Skeletal muscle cell (primary cell): Measurements from ENCODE around the gene DUSP1.

Source experiments
- DNase-seq: peaks from one replicate; pipeline ENCODE4 v3.0.0-alpha.2; 2010; ENCODE audit warnings: low read depth
- H3K4me3 ChIP-seq: 2 replicates; pipeline ENCODE4 v1.5.1; 2011; ENCODE audit warnings: low read depth, mild to moderate bottlenecking, control low read depth, low read length, moderate library complexity

Gene DUSP1

DNA sequence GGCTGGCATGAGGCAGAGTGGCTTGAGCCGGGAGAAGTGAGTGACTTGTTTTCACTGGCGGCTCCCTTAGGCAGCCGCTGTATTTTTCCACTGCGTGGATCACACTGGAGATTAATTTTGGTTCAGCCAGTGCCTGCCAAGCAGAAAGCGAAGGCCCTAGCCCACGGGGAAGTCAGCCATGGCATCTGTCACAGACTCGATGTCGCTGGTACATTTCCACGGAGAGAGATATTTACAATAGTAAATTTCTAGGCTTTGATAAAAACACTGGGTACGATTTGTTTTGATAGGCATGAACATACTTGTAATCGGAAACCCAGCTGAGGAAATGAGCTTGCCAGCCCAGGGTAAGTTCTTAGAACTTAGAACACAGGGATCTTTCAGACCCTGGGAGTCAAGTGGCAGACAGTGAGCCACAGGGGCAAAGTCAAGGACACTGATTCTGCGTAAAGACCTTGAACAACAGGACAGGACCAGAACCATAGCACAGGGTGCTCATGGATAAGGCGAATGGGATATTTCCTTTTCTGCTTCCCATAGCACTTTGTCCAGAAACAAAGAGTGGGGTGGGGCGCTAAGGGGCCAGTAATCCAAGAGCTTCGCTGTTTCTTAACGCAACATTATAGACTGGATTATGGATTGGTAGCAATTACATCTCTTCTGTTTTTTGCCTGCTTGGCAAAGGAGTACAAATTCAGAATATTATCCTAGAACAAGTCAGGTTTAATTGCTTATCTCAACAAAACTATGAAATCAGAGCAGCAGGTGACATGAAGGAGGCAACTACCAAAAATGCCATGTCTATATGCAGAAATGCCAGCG lies 4.5 kb downstream of the DUSP1 start:
- peak overlapping the region; percentile 79 for H3K4me3 ChIP-seq
- DNase-seq = peak; percentile 86

DNA sequence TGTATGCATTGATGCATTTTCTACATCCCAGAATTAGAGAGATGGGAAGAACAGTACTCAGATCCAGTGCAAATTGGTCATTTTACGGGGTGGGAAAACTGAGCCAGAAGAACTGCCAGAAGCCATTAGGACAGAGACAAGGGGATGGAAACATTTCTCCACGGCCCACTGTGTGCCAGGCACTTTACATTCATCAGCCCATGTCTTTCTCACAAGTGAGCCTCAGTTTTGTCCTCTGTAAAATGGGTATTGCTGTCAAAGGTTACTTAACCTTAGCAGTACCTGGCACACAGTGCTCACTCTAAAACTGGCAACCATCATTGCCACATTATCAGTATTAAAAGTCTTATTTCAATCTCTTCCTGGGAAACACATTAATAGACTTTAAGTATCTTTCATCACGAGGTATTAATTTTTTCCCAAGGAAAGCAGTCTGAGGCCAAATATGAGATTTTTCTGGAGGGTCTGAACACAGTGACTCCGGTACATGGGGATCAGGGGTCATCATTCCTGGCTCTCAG lies 5.2 kb downstream of the DUSP1 start:
- peak overlapping the region; percentile 40 for H3K4me3 ChIP-seq
- peak; percentile 87 for DNase-seq

DNA sequence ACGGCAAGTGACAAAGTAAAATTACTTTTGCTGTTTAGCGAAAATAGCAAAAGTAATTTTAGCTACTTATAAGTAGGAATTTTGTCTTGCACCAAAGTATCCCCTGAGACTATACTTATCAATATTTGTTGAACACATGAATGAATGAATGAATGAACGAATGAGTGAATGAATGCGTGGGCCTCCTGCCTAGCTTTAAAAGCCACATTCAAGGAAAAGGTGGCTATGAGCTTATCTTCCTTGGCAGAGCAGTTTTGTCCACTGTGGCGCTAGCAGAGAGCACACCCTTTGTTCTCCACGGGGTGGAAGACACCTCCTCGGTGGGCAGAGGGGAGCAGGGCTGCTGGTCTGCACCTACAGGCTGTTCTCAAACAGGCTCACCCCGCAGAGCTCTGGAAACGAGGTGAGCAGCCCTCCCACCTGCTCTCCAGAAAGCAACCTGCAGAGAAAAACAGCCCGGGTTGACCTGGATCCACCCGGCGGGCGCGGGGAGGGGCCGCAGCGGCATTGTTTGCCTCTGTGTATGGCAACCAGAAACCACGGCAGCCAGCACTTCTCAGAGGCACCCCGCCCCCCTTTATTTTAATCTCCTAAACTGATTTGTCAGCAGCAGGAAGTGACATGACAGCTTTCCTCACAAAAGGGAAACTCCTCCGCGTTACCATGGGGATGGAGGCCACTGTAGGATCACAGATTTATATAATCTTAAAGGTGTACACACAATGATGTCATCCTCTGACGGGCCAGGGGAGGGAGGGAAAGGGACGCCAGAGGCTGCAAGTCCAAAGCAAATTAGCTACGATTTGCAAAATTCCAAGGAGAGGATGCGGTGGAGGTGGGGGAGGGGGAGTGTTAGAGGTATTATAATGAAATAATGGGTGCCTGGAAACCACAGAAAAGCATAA lies 5.9 kb downstream of the DUSP1 start:
- peak; percentile 99 for DNase-seq
- peak overlapping the region; percentile 40 for H3K4me3 ChIP-seq

DNA sequence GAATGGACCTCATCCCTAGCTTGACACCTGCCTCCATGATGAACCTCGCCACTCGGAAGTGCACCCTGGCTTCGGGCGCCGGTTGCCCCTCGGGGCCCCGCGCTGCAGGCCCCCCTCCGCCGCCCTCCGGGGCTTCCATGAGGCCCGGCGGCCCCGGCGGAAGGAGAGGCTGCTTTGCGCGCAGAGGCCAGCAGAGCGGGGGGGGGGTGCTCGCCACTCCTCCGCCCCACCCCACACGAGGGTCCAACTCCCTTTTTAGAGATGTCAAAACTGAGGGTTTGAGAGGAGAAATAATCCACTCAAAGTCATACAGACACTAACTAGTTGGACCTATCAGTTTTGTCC lies 7.9 kb downstream of the DUSP1 start:
- no peak overlapping the region for H3K4me3 ChIP-seq
- DNase-seq = no peak

DNA sequence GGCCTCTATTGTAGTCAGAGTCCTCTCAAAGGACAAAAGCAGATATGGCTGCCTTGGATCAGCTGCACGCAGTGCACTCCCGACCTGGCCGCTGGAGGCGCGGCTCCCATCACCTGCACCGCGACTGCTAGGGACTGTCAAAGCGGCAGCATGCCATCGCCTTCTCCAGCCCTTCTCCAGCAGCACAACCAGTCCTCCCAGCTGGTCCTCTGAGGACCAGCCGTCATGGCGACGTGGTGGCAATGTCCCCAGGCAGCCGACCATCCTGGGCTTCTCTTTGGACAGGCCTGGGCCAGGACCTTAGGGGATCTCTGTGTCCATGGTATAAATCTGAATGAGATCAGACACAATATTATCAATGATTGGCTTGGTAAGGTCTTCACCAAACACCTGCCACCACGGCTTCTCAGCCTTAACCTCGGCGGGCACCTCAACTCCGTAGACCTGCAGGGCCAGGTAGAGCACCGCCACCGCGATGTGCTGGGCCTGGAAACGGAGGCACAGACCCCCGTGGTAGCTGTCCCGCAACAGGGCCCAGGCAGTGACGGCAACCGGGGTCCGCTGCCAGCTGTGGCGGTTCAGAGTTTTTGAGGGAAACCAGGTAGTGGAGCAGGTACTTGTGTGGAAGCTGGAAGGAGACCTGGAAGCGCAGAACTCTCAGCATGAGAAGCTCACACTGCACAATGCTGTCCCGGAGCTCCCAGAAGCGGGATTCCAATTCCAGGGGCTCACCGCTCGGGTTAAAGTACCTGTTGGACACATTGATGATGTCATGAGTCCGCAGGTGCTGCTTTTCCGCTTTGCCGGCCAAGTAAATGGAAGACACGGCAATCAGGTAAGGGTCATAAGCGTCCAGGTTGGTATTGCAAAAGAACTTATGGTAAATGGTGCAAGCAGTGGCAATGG lies 8.5 kb downstream of the DUSP1 start:
- no peak for DNase-seq
- H3K4me3 ChIP-seq = no peak overlapping the region

DNA sequence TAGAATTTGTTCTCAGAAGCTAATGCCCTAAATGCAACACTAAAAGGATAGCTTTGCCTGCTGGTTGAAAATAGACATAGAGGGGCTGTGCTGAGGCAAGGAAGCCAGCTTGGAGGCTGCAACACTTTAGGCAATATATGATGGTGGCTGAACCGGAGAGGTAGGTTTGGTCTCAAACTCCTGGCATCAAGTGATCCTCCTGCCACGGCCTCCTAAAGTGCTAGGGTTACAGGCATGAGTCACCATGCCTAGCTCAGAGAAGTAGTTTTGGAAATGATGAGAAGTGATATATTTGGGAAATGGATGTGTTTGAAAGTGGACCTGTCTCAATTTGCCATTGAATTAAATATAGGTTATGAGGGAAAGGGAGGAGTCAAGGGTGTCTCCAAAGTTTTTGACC lies 10.0 kb downstream of the DUSP1 start:
- DNase-seq = no peak
- H3K4me3 ChIP-seq = no peak overlapping the region

DNA sequence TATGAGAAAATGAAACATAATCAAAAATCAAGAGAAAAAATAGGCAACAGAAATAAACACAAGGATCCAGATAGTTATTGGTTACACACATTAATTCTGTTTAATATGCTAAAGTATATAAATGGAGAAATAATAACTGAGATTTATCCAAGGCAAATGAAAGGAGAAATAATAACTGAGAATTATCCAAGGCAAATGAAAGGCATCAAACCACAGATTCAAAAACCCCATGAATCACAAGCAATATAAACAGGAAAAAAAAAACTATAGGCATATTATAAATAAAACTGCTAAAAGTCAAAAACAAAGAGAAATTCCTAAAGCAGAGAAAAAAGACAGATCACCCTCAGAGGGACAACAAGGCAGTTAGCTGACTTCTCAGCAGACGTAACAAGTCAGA lies 10.9 kb downstream of the DUSP1 start:
- H3K4me3 ChIP-seq = no peak overlapping the region
- DNase-seq = no peak

DNA sequence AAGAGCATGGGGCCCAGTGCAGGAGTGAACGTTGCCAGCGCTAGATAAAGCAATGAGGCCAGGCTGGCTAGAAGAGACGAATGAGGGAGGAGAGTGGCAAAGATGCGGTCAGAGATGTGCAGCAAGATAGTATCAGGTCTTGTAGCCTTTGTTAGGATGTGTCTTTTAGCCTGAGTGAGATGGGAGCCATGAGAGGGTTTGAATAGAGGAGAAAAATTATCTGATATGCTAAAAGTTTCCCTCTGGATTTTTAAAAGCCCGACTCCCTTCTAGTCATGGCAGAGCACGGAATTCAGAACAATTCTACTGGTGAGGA lies 12.2 kb downstream of the DUSP1 start:
- DNase-seq = no peak
- no peak overlapping the region for H3K4me3 ChIP-seq

DNA sequence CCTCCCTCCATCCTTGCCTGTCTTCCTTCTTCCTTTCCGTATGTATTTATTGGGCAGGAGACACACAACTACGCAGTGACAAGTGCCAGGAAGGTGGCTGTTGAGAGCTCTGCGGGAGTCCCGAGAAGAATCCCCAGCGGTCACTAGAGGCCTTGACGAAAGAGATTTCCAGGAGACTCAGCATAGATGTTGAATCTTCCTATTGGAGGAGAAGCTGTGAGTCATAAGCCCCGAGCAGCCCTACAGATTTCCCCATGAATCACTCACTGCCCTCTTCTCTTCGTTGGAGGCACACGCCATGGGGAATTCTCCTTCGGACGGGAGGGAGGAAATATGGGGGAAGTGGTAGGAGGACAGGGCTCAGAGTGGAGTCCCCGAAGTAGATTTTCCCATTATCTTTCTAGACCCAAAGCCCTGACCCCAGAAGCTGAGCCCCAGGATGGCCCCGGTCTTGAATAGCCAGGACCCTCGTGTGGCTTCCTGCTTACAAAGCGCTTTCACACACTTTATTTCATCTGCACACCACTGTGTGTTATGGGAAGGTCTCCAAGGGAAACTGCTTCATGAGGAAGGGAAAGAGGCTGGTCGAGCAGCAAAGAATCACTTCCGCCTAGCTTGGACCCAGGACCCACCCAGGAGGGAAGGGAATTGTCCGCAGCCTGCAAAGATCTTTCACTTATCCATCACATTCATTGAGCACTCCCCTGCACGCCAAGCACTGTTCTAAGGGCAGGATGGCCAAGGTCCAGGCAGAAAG lies 12.7 kb downstream of the DUSP1 start:
- H3K4me3 ChIP-seq = no peak overlapping the region
- peak; percentile 91 for DNase-seq

DNA sequence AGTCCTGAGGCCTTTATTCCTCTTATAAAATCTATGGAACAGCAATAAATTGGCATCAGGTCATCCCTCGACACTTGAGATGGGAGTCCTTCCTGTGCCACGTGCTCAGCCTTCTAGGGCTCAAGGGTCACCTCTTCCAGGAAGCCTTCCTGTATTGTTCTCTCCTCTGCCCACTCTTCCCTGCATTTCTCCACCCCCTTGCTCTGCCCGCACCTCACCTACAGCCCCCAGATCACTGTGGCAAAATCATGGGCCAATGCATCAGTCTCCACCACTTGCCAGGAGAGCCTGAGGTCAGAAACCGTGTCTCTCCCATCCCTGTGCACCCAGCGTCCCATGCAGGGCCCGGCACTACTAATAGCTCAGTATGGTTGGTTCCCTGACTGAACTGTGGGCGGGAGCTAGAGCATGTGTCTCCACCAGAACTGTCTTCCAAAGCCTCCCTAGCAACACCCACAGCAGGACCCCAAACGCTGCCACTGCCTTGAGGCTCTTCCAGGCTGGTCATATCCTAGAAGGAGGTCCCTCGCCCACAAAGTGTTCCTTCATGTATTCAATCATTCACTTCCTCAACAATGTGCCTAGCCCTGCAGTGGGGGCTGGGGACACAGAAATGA lies 13.5 kb downstream of the DUSP1 start:
- no peak for DNase-seq
- no peak overlapping the region for H3K4me3 ChIP-seq

DNA sequence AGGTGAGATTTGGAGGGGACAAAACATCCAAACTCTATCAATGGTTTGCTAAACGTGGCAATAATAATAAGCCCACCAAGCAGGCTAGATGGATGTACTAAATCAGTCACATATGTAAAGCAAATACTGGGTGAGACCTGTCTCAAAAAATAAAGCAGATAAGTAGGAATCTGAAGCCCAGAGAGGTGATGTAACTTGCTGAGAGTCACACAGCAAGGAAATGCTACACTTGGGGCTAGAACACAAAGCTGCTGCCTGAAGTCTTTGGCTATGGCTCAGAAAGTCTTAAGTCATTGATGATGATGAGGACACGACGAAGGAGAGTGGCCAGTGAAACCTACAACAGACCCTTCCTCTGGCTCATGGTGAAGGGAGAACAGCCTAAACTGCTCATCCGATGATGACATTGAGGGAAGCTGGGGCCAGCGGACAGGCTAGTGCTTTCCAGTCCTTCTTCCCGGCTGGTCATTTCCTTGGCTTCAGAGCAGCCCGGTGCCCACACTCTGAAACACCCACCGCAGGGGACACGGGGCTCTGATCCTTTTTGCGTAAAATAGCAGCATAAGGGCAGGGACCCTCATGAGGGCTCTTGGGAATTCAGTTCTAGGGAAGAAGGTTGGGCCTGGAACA lies 14.1 kb downstream of the DUSP1 start:
- no peak overlapping the region for H3K4me3 ChIP-seq
- DNase-seq = no peak

DNA sequence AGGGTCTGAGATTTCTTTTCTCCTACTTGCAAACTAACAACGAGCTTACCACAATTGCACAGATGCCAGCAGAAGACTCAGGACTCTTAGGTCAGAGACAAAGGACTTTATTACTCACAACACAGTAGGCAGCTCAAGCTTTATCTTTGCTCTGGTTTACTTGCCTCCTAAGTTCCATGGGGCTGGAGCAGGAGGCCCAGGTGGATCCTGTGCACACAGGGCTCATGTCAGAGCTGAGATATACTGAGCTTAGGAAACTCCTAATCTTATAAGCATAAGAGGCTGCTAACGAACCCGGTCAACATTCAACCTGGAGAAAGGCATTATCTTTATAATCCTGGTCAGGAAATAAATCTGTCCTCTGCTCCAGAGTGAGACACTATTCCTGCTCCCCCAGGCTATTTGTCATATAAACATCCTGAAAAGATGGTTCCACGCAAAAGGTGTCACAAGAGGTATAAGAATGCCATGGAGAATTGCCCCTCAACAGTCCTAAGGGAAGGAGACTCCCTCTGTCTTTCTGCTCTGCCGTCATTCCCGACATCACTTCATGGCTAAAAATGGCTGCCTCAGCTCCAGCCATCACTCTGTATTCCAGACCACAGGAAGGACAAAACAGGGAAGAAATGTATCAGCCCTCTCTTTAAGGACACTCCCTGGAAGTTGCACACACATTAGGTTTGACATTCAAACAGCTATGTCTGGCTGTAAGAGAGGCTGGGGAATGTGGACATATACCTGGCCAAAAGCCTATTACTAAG lies 16.2 kb downstream of the DUSP1 start:
- H3K4me3 ChIP-seq = no peak overlapping the region
- DNase-seq = no peak

DNA sequence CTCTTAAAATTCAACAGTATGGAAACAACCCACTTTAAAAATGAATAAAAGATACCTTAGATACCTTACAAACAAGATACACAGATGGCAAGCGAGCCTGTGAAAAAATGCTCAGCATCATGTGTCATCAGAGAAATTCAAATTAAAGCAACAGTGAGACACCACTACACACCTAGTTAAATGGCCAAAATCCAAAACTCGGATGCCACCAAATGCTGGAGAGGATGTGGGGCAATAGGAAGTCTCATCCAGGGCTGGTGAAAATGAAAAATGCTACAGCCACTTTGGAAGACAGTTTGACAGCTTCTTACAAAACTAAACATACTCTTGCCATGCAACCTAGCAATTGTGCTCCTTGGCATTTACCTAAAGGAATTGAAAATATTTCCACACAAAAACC lies 17.9 kb downstream of the DUSP1 start:
- no peak for DNase-seq

DNA sequence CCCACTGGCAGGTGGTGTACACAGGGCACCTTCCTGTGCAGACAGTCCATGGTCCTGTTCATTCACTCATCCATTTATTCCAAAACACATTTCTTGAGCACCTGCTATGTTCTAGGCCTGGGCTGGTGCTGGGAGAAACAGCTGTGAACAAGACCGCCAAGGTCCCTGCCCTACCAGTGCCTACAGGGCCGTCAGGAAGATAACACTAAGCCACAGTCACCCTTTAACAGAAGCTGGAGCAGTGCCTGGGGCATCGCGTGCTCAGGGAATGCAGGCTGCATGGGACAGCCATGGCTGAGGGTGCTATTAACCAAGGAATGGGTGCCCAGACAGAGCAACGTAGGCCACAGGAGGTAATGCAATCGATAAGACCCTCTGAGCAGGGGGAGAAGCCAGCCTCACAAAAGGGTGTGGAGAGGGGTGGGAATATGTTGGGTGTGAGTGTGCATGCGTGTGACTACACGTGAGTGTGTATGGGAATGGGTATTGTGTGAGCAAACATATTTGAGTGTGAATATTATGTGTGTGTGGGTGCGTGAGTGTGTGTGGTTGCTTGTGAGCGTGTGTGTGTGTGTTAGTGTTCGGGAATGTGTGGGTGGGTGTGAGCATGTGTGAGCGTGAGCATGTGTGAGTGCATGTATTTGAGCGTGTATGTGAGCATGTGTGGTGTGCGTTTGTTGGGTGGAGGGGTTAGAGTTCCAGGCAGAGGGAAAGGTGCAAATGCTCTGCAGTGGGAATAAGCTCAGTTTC lies 19.1 kb downstream of the DUSP1 start:
- no peak for DNase-seq

More for the DNA sequence above, 17.9 kb downstream of the DUSP1 start:
- H3K4me3 ChIP-seq = no peak overlapping the region

DNA sequence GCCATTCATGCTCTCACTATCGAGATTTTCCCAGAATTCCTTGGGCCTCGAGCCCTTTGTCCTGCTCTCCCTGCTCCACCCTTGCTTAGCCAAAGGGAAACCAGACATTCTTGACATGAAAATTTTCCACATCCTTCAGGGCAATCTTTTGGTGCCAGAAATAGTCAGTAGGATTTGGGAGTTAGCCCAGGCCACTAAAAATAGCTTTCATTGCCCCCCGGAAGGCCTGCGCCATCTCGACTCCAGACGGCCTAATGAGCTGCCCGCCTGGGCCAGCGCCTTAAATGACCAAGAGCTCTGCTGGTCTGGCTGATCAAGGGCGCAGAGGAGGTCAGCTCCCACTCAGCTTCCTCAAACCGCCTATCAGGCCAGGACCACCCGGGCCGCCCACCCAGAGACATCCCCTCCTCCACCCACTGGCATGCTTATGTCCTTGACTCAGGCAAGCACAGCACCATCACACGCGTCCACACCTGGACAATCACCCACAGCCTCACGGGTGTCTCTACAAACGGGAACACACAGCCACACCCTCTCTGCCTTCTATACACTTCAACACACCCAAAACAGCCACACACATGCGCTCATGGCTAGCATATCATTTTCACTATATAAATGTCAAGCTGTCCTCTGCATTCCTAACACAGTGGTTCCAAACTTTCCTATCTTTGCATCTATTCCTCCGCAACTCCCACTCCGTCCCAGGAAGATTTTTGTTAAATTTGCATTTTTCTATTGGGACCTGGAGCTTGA lies 20.9 kb downstream of the DUSP1 start:
- no peak overlapping the region for H3K4me3 ChIP-seq
- no peak for DNase-seq

More for the DNA sequence above, 19.1 kb downstream of the DUSP1 start:
- H3K4me3 ChIP-seq = no peak overlapping the region

DNA sequence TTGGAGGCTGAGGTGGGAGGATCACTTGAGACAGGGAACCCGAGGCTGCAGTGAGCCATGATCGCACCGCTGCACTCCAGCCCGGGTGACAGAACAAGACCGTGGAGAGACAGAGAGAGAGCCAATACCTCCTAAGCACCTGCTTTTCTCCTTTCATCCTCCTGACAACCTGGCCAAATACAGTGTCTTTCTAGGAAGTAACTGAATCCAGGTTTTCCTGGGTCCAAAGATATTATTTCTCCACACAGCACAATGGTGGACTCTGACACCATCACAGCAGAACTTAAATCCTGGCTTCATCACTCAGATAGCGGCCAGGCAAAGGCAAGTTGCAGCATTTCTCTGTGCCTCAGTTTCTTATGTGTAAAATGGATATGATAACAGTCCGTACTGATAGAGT lies 21.9 kb downstream of the DUSP1 start:
- no peak for DNase-seq
- no peak overlapping the region for H3K4me3 ChIP-seq
